Heart left ventricle (tissue), 13 donors: ENCODE results near the gene COL23A1.

Experiments
- POLR2A ChIP-seq, 2 donors: fragments of 450-650 bp; IDR thresholded peaks; one replicate each; pipeline ENCODE4 v1.6.1; 2017; ENCODE audit warnings: antibody characterized with exemption in 2 of 2, mild to moderate bottlenecking in 2 of 2, moderate library complexity in 2 of 2
- TF ChIP-seq, protein P1 (sequence below), 12 donors: fragments of 200-600 bp; sonication (generic) in 4 of 12; IDR thresholded peaks; one replicate each; pipeline versions ENCODE4 v1.5.0 to v1.8.0; 2018 to 2022; ENCODE audit warnings: antibody characterized with exemption in 12 of 12, mild to moderate bottlenecking in 5 of 12
- donor health status: ischemic (EF 13 %, LVEDD 7.1; RV severe dilation, severe dysfunction).
- donor health status: DM: no; HTN: yes; CAD: no.
- donor health status: DM: no; HTN: no; CAD: no.
- donor health status: ischemic (EF 25% LVEDD 6.9; RV normal size, moderate dysfunction).
- donor health status: ischemic (EF 25% LVEDD 5.7; RV mildly dilated, moderate dysfunction).
- donor health status: ischemic (EF 35%, LVEDD 5.7; RV mildly dilated, moderate dysfunction).
- donor health status: nonischemic (EF 11% LVEDD 7.7; RV severe dilation, severe dysfunction).
- donor health status: DM: yes; HTN: yes; CAD: no.
- donor health status: PGD.
- donor health status: ischemic (EF 29% LVEDD 5.4; RV normal size, mild dysfunction).
- donor health status: nonischemic (EF 23%, LVEDD 6.1; RV moderate dilation, normal function).

DNA sequence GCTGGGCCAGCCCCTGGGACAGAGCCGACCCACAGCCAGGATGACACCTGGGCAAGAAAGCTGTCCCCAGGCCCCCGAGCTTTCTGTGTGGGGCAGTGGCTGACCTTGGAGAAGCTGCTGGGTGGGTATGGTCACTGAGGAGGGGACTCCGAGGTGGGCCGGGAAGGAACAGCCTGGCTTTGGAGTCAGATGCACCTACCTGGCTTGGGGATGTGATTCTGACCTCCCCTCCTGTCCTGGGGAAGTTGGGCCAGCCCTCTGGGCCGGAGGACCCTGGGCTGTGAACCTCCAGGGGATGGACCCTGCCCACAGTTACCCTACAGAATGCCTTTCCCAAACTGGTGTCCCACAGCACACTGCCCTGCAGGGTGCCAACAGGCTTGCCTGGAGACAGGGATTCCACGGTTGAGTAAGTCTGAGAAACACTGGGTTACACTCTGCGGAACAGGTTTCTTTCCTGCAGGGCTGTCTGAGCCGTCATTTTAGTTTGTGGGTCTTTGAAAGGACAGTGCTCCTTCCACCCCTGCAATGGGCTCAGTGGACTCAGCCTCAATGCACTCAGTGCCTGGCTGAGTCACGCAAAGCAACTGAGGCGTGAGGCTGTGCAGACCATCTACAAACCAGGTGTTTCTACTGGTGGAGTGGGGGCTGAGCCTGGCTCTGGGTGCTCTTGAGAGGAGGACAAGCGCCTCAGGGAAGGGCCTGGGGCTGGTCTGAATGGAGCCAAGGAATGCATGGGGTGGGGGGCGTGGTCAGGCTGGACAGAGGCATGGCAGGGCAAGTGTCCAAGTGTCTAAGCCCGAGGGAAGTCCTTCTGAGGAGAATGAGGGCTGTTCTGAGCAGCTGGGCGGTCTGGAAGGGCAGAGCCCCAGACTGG is 316.3 kb downstream of the COL23A1 start:
- TF ChIP-seq, protein P1, sequence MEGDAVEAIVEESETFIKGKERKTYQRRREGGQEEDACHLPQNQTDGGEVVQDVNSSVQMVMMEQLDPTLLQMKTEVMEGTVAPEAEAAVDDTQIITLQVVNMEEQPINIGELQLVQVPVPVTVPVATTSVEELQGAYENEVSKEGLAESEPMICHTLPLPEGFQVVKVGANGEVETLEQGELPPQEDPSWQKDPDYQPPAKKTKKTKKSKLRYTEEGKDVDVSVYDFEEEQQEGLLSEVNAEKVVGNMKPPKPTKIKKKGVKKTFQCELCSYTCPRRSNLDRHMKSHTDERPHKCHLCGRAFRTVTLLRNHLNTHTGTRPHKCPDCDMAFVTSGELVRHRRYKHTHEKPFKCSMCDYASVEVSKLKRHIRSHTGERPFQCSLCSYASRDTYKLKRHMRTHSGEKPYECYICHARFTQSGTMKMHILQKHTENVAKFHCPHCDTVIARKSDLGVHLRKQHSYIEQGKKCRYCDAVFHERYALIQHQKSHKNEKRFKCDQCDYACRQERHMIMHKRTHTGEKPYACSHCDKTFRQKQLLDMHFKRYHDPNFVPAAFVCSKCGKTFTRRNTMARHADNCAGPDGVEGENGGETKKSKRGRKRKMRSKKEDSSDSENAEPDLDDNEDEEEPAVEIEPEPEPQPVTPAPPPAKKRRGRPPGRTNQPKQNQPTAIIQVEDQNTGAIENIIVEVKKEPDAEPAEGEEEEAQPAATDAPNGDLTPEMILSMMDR (IDR thresholded peaks at IDR 0.05), result no peak
- no peak for TF ChIP-seq POLR2A (IDR thresholded peaks at IDR 0.05)
